HCT116 (cell line): ENCODE results near the gene DCHS2.
"Not testable (repeated sequence)": the region's sequence is repeated elsewhere in the genome, so short reads cannot be mapped to it uniquely, and the experiment has no call there.

Experiments used
- CEBPB ChIP-seq: IDR thresholded peaks from 2 replicates; pipeline ENCODE4 v1.6.1; 2012; ENCODE audit warnings: low read depth
- CTCF ChIP-seq, 3 experiments: fragments of 200-600 bp in 1 of 3; sonication (generic) in 1 of 3; IDR thresholded peaks in 2 of 3; conservative IDR thresholded peaks in 1 of 3; 2 replicates each; pipeline ENCODE4 v1.5.1; 2012 to 2017; ENCODE audit warnings: low read depth in 2 of 3, low read length in 2 of 3, antibody characterized with exemption in 1 of 3, borderline replicate concordance in 1 of 3, control low read depth in 1 of 3, mild to moderate bottlenecking in 1 of 3, mixed read lengths in 1 of 3, mixed run types in 1 of 3, moderate library complexity in 1 of 3; ENCODE audit not compliant: insufficient read depth in 1 of 3
- ELF1 ChIP-seq: IDR thresholded peaks from 2 replicates; pipeline ENCODE4 v1.6.1; 2012; ENCODE audit warnings: low read depth, borderline replicate concordance
- EZH2 ChIP-seq: fragments of 200-600 bp; sonication (generic); IDR thresholded peaks from 2 replicates; pipeline ENCODE4 v1.6.1; 2017; ENCODE audit warnings: antibody characterized with exemption, mixed run types
- MAX ChIP-seq: IDR thresholded peaks from 2 replicates; pipeline ENCODE4 v1.6.1; 2012
- POLR2A ChIP-seq: IDR thresholded peaks from 2 replicates; pipeline ENCODE4 v1.7.0; 2011; ENCODE audit warnings: borderline replicate concordance; ENCODE audit not compliant: insufficient read depth, insufficient read length; ENCODE audit errors: extremely low read depth
- POLR2AphosphoS5 ChIP-seq: IDR thresholded peaks from 2 replicates; pipeline ENCODE4 v1.6.1; 2011; ENCODE audit warnings: mild to moderate bottlenecking, low read depth, low read length, moderate library complexity
- SRF ChIP-seq: IDR thresholded peaks from 2 replicates; pipeline ENCODE4 v1.6.1; 2012; ENCODE audit warnings: low read depth
- TCF7L2 ChIP-seq: IDR thresholded peaks from 2 replicates; pipeline ENCODE4 v1.7.0; 2011; ENCODE audit warnings: borderline replicate concordance, inconsistent platforms; ENCODE audit not compliant: insufficient read depth, insufficient read length; ENCODE audit errors: extremely low read depth
- ZFX ChIP-seq: fragments of 450-650 bp; IDR thresholded peaks from 2 replicates; pipeline ENCODE4 v1.6.1; 2017
- ZNF274 ChIP-seq: fragments of 200-500 bp; sonication (Bioruptor generic); IDR thresholded peaks from 2 replicates; pipeline ENCODE4 v1.6.1; 2014; ENCODE audit warnings: mild to moderate bottlenecking, low read depth, low read length, inconsistent platforms
- TF ChIP-seq, protein P1 (sequence below): IDR thresholded peaks from 2 replicates; pipeline ENCODE4 v1.6.1; 2012; ENCODE audit warnings: low read depth

DNA sequence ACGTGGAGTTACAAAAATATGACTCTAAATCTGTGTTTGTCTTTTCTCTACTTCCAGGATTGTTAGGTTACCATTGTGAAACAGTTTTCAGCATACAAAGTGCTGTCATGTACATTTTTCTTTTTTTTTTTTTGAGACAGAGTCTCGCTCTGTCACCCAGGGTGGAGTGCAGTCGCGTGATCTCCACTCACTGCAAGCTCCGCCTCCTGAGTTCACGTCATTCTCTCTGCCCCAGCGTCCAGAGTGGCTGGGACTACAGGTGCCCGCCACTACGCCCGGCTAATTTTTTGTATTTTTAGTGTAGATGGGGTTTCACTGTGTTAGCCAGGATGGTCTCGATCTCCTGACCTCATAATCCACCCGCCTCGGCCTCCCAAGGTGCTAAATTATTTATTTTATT is 274.2 kb downstream of the DCHS2 start:
- TF ChIP-seq, protein P1, sequence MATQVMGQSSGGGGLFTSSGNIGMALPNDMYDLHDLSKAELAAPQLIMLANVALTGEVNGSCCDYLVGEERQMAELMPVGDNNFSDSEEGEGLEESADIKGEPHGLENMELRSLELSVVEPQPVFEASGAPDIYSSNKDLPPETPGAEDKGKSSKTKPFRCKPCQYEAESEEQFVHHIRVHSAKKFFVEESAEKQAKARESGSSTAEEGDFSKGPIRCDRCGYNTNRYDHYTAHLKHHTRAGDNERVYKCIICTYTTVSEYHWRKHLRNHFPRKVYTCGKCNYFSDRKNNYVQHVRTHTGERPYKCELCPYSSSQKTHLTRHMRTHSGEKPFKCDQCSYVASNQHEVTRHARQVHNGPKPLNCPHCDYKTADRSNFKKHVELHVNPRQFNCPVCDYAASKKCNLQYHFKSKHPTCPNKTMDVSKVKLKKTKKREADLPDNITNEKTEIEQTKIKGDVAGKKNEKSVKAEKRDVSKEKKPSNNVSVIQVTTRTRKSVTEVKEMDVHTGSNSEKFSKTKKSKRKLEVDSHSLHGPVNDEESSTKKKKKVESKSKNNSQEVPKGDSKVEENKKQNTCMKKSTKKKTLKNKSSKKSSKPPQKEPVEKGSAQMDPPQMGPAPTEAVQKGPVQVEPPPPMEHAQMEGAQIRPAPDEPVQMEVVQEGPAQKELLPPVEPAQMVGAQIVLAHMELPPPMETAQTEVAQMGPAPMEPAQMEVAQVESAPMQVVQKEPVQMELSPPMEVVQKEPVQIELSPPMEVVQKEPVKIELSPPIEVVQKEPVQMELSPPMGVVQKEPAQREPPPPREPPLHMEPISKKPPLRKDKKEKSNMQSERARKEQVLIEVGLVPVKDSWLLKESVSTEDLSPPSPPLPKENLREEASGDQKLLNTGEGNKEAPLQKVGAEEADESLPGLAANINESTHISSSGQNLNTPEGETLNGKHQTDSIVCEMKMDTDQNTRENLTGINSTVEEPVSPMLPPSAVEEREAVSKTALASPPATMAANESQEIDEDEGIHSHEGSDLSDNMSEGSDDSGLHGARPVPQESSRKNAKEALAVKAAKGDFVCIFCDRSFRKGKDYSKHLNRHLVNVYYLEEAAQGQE = not testable (repeated sequence)
- not testable (repeated sequence) for TF ChIP-seq ELF1; CTCF (IDR thresholded peaks at IDR 0.05 in 2 of 3, conservative IDR thresholded peaks at IDR 0.05 in 1 of 3; ENCODE audit: borderline replicate concordance in 1 of 3, insufficient read depth in 1 of 3, low read depth in 2 of 3, low read length in 2 of 3); ZNF274; ZFX; TCF7L2; SRF; POLR2AphosphoS5; POLR2A; MAX; EZH2; CEBPB
